HepG2 (cell line): ENCODE data around the gene AARS1. TPM values are rescaled to one million over a fixed set of nuclear protein-coding genes. Genes with fewer than 3 reads are reported as not detected.

ENCODE experiments used
- CBX2 ChIP-seq, 2 experiments: fragments of 200-600 bp in 1 of 2; sonication (generic); formaldehyde crosslinking in 1 of 2; IDR thresholded peaks; 2 replicates each; pipeline versions ENCODE4 v1.7.0 to v1.8.1; 2018 to 2022; ENCODE audit warnings: low read depth in 2 of 2, low read length in 1 of 2, mild to moderate bottlenecking in 1 of 2, missing genetic modification reagents in 1 of 2
- CEBPB ChIP-seq: IDR thresholded peaks from 2 replicates; pipeline ENCODE4 v1.6.1; 2011; ENCODE audit warnings: low read depth, low read length, improper control_type of control experiment, borderline replicate concordance
- CHCHD3 ChIP-seq: sonication (generic); formaldehyde crosslinking; IDR thresholded peaks from 2 replicates; pipeline ENCODE4 v1.8.0; 2022; ENCODE audit warnings: mild to moderate bottlenecking, missing genetic modification reagents, moderate library complexity
- ELF4 ChIP-seq: sonication (generic); formaldehyde crosslinking; IDR thresholded peaks from 2 replicates; pipeline ENCODE4 v1.5.0; 2020; ENCODE audit warnings: missing genetic modification reagents, mild to moderate bottlenecking, moderate library complexity, borderline replicate concordance
- FOXO1 ChIP-seq: sonication (generic); formaldehyde crosslinking; IDR thresholded peaks from 2 replicates; pipeline ENCODE4 v1.4.0; 2020; ENCODE audit warnings: missing genetic modification reagents
- GZF1 ChIP-seq: sonication (generic); formaldehyde crosslinking; IDR thresholded peaks from 2 replicates; pipeline ENCODE4 v1.5.1; 2020; ENCODE audit warnings: mild to moderate bottlenecking, missing genetic modification reagents
- HOXA3 ChIP-seq: sonication (generic); formaldehyde crosslinking; IDR thresholded peaks from 2 replicates; pipeline ENCODE4 v1.5.0; 2020; ENCODE audit warnings: missing genetic modification reagents
- KAT7 ChIP-seq: IDR thresholded peaks from 2 replicates; pipeline ENCODE4 v1.6.1; 2018; ENCODE audit warnings: borderline replicate concordance, missing compliant biosample characterization
- NCOA2 ChIP-seq: sonication (generic); formaldehyde crosslinking; IDR thresholded peaks from 2 replicates; pipeline ENCODE4 v1.8.0; 2022; ENCODE audit warnings: inconsistent platforms
- PHF21A ChIP-seq: sonication (generic); formaldehyde crosslinking; IDR thresholded peaks from 2 replicates; pipeline ENCODE4 v1.5.0; 2020; ENCODE audit warnings: mild to moderate bottlenecking, missing genetic modification reagents
- POGK ChIP-seq: sonication (generic); formaldehyde crosslinking; conservative IDR thresholded peaks from 2 replicates; pipeline ENCODE4 v1.8.0; 2022; ENCODE audit warnings: mild to moderate bottlenecking, moderate library complexity, missing genetic modification reagents
- PPARG ChIP-seq: conservative IDR thresholded peaks from 2 replicates; pipeline ENCODE4 v1.6.1; 2016; ENCODE audit warnings: missing biosample characterization, missing genetic modification reagents
- SAP130 ChIP-seq: IDR thresholded peaks from 2 replicates; pipeline ENCODE4 v1.6.1; 2016; ENCODE audit warnings: low read depth
- ZBTB38 ChIP-seq: sonication (generic); formaldehyde crosslinking; IDR thresholded peaks from 2 replicates; pipeline ENCODE4 v1.5.1; 2020; ENCODE audit warnings: mild to moderate bottlenecking, missing genetic modification reagents
- ZFP36L1 ChIP-seq: sonication (generic); formaldehyde crosslinking; IDR thresholded peaks from 2 replicates; pipeline ENCODE4 v1.8.0; 2022; ENCODE audit warnings: mild to moderate bottlenecking, missing genetic modification reagents, moderate library complexity
- ZNF160 ChIP-seq: sonication (generic); formaldehyde crosslinking; IDR thresholded peaks from 2 replicates; pipeline ENCODE4 v1.8.0; 2022; ENCODE audit warnings: mild to moderate bottlenecking, inconsistent platforms, missing genetic modification reagents
- ZNF235 ChIP-seq: sonication (generic); formaldehyde crosslinking; IDR thresholded peaks from 2 replicates; pipeline ENCODE4 v1.8.1; 2023; ENCODE audit warnings: mild to moderate bottlenecking, missing genetic modification reagents, borderline replicate concordance
- ZNF274 ChIP-seq: sonication (generic); formaldehyde crosslinking; IDR thresholded peaks from 2 replicates; pipeline ENCODE4 v1.5.1; 2020; ENCODE audit warnings: mild to moderate bottlenecking, missing genetic modification reagents
- ZNF383 ChIP-seq: sonication (generic); formaldehyde crosslinking; IDR thresholded peaks from 2 replicates; pipeline ENCODE4 v1.4.0; 2020; ENCODE audit warnings: missing genetic modification reagents, mild to moderate bottlenecking, borderline replicate concordance
- ZNF746 ChIP-seq: sonication (generic); formaldehyde crosslinking; IDR thresholded peaks from 2 replicates; pipeline ENCODE4 v1.8.0; 2022; ENCODE audit warnings: mild to moderate bottlenecking, missing genetic modification reagents
- ZNF883 ChIP-seq: sonication (generic); formaldehyde crosslinking; IDR thresholded peaks from 2 replicates; pipeline ENCODE4 v1.5.1; 2020; ENCODE audit warnings: mild to moderate bottlenecking, missing genetic modification reagents; ENCODE audit errors: not compliant biosample characterization
- ZSCAN30 ChIP-seq: sonication (generic); formaldehyde crosslinking; IDR thresholded peaks from 2 replicates; pipeline ENCODE4 v1.5.0; 2020; ENCODE audit warnings: mild to moderate bottlenecking, missing genetic modification reagents
- polyA plus RNA-seq, 8 experiments: library from polyadenylated mRNA; depleted of rRNA in 3 of 8; stranded (reverse) in 7 of 8; unstranded in 1 of 8; fragments of >200 nt; fragmentation: Illumina TruSeq in 4 of 8; extraction: Trizol in 4 of 8; gene quantifications; 2 replicates each; pipeline versions ENCODE4 v1.2.1 to v1.2.3, GENCODE V29; 2011 to 2016; ENCODE audit warnings: low read depth in 4 of 8, missing spikeins in 1 of 8, mixed read lengths in 1 of 8; ENCODE audit not compliant: insufficient read depth in 1 of 8
- total RNA-seq, 5 experiments: library from RNA; depleted of rRNA; stranded (reverse); fragments of >200 nt; fragmentation: Illumina TruSeq; extraction: Trizol; gene quantifications; 2 replicates each; pipeline ENCODE4 v1.2.3, GENCODE V29; 2016; ENCODE audit warnings: low read depth in 1 of 5
- TF ChIP-seq, protein P1 (sequence below): IDR thresholded peaks from 2 replicates; pipeline ENCODE4 v1.6.1; 2016; ENCODE audit warnings: low read depth
- TF ChIP-seq, protein P2 (sequence below): sonication (generic); formaldehyde crosslinking; IDR thresholded peaks from 2 replicates; pipeline ENCODE4 v1.4.0; 2020; ENCODE audit warnings: missing genetic modification reagents
- TF ChIP-seq, protein P3 (sequence below): sonication (generic); formaldehyde crosslinking; IDR thresholded peaks from 2 replicates; pipeline ENCODE4 v1.4.0; 2020; ENCODE audit warnings: missing genetic modification reagents

AARS1 gene
- total and polyA plus RNA-seq, 2 of the 13 experiments (the other 11 are each of a cell fraction or from before 2014, with no cell fraction given) = 107 to 132 TPM

DNA sequence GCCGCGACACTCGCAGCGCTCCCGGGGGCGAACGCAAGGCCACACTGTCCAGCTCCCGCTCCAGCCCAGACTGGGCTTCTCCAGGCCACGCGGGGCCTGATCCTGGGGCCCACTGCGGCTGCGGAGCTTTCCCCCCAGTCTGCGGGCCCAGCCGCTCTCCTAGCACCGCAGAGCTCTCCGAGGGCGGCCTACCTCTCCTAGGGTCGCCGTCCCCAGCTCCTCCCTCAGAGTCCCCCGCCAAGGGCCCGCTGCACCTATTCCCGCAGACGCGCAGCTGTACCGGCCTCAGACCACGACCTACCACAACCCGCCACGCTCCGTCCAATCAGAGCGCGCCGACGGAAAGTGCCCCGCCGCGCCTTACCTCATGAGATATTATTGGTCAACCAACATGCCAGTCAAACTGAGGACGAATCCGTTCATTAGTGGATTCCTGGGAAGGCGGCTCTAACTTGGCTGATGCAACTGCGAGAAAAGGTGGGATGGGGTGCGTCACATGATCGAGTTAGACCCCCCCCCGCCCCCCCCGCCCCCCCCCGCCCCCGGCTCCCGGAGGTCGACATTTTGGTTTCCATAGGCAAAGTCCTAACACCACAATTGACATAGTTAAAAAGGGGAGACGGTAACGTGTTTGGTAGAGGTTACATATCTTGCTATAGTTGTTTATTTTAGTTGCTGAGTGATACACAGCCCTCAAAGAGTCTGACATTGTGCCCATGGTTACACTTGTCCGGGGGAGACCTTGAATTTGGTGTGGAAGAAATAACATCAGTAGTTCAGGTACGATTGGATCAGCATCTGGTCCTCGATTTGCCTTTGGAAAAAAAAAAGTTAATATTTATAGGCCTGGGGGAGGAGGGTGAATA, at the start of gene AARS1 (continued):
- TF ChIP-seq, protein P1, sequence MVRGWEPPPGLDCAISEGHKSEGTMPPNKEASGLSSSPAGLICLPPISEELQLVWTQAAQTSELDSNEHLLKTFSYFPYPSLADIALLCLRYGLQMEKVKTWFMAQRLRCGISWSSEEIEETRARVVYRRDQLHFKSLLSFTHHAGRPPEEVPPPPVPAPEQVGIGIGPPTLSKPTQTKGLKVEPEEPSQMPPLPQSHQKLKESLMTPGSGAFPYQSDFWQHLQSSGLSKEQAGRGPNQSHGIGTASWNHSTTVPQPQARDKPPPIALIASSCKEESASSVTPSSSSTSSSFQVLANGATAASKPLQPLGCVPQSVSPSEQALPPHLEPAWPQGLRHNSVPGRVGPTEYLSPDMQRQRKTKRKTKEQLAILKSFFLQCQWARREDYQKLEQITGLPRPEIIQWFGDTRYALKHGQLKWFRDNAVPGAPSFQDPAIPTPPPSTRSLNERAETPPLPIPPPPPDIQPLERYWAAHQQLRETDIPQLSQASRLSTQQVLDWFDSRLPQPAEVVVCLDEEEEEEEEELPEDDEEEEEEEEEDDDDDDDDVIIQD = peak; percentile 37; the same call in 1 of the 2 replicates
- TF ChIP-seq ZNF160 (CRISPR knock-in tag) (peak; percentile 76; the same call in 1 of the 2 replicates), HOXA3 (CRISPR knock-in tag) (peak; percentile 87), ELF4 (CRISPR knock-in tag) (no peak), PPARG (peak; percentile 5; the same call in 1 of the 2 replicates), ZNF235 (CRISPR knock-in tag) (0 out of 2 replicates have a peak, but pooled peaks have one; percentile 49), ZFP36L1 (0 out of 2 replicates have a peak, but pooled peaks have one; percentile 91), ZNF274 (peak; percentile 93), ZNF383 (no peak), KAT7 (peak; percentile 98; the same call in 1 of the 2 replicates), ZSCAN30 (no peak), POGK (CRISPR knock-in tag) (peak; percentile 96), PHF21A (CRISPR knock-in tag) (peak; percentile 83), SAP130 (CRISPR knock-in tag) (peak; percentile 98), CBX2 (IDR thresholded peaks at IDR 0.05; ENCODE audit: low read depth, low read length) (no peak), CBX2 (CRISPR knock-in tag; IDR thresholded peaks at IDR 0.05; ENCODE audit: low read depth) (no peak), ZBTB38 (CRISPR knock-in tag) (peak; percentile 76; the same call in 1 of the 2 replicates), NCOA2 (peak; percentile 40), ZNF746 (CRISPR knock-in tag) (peak; percentile 67; the same call in 1 of the 2 replicates), ZNF883 (CRISPR knock-in tag) (peak; percentile 94), CEBPB (peak; percentile 96), GZF1 (CRISPR knock-in tag) (peak; percentile 68; the same call in 1 of the 2 replicates), CHCHD3 (CRISPR knock-in tag) (peak; percentile 83; the same call in 1 of the 2 replicates), FOXO1 (CRISPR knock-in tag) (0 out of 2 replicates have a peak, but pooled peaks have one; percentile 36)
- TF ChIP-seq, protein P2, sequence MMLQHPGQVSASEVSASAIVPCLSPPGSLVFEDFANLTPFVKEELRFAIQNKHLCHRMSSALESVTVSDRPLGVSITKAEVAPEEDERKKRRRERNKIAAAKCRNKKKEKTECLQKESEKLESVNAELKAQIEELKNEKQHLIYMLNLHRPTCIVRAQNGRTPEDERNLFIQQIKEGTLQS (CRISPR knock-in tag) = peak; percentile 75
- TF ChIP-seq, protein P3, sequence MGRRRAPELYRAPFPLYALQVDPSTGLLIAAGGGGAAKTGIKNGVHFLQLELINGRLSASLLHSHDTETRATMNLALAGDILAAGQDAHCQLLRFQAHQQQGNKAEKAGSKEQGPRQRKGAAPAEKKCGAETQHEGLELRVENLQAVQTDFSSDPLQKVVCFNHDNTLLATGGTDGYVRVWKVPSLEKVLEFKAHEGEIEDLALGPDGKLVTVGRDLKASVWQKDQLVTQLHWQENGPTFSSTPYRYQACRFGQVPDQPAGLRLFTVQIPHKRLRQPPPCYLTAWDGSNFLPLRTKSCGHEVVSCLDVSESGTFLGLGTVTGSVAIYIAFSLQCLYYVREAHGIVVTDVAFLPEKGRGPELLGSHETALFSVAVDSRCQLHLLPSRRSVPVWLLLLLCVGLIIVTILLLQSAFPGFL (CRISPR knock-in tag) = no peak
